DMS79 (cell line): ENCODE data around the gene LCLAT1.
A peak's percentile ranks its signal among the peaks of the same experiment; 100 is the strongest.
"Not testable (repeated sequence)": the region's sequence is repeated elsewhere in the genome, so short reads cannot be mapped to it uniquely, and the experiment has no call there.

Experiments used
- DNase-seq: peaks from one replicate; lab custom pipeline; 2025; lab: John Stamatoyannopoulos, UW

Gene LCLAT1

GRCh38 chr2:30601375-30601774, 154.3 kb downstream of the LCLAT1 start:
- DNase-seq, result no peak

- DNase-seq, result no peak
Measured at GRCh38 chr2:30605197-30605596, 158.2 kb downstream of the LCLAT1 start.

DNA sequence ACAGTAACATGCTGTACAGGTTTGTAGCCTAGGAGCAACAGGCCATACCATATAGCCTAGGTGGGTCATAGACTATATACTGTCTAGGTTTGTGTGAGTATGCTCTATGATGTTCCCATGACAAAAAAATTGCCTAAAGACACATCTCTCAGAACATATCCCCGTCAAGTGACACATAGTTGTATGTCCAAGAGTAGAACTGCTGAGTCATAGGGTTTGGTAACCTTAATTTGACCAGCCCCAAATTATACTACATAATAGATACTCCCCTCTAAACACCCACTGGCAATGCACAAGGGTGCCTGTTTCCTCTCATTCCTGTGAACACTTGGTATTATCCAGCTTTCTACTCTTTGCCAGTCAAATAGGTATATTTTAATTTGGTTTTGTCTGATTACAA, 161.6 kb downstream of the LCLAT1 start:
- DNase-seq, result no peak

DNA sequence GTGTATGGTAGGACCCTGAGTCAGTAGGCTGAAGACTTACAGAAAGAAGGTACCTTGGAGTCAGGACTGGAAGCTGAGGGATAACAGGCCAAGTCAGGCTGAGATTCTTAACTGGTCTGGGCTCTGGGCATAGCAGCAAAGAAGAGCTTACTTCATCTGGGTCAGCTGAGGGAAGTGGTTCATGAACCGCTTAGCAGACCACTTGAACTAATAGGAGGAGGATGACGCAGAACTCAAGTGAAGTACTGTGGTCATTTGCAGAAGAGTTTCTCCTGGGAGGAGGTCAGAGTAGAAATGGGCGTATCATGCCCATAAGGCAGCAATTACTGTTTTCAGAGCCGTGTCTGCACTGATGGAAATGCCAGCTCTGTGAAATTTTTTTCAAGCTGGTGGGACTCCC, 164.5 kb downstream of the LCLAT1 start:
- peak; percentile 57 for DNase-seq

DNA sequence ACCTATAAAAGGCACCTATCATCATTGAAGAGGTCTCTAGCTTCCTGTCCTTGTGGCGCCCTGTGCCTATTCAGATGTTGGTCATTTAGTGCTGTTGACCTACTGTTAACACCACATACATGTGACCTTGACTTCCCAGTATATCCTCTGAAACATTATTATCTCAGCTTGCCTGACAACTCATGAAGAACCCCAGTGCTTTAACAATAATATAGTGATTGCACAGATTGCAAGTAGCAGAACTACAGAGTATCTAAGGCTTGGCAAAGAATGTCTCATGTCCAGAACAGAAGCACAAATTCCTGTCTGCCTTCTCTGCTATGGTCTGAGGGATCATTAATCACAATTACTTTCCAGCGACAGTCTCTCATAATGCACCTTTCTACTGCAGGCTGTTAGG, 165.3 kb downstream of the LCLAT1 start:
- DNase-seq, result no peak

GRCh38 chr2:30613001-30613400, 166.0 kb downstream of the LCLAT1 start:
- DNase-seq, result no peak

DNA sequence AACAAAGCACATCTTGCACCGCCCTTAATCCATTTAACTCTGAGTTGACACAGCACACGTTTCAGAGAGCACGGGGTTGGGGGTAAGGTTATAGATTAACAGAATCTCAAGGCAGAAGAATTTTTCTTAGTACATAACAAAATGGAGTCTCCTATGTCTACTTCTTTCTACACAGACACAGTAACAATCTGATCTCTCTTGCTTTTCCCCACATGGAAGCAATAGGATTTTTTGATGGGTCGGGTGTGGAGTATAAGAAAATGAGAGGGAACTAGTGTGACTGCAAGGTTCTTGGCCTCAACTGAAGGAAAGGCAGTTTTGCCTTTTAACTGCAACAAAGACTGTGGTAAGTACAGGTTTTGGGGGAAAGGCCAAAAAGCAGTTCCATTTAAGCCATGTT, 167.2 kb downstream of the LCLAT1 start:
- DNase-seq, result not testable (repeated sequence)

DNA sequence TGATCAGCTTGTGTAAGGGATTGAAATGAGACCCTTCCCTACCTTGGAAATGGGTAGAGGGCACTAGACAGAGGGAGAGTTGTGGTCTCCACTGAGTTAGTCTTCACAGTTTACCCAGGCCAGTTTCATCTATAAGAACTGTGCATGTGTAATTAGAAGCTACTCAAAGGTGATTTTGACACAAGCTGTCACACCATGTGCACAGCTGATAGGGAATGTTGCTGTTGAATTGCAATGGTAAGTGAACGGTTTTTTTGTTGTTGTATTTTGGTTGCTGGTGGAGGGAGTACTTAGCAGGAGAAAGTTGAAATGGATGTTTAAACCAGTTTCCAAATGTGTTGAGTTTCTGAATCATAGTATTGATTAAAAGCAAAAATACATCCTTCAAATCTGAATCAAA, 168.9 kb downstream of the LCLAT1 start:
- DNase-seq, result no peak

DNA sequence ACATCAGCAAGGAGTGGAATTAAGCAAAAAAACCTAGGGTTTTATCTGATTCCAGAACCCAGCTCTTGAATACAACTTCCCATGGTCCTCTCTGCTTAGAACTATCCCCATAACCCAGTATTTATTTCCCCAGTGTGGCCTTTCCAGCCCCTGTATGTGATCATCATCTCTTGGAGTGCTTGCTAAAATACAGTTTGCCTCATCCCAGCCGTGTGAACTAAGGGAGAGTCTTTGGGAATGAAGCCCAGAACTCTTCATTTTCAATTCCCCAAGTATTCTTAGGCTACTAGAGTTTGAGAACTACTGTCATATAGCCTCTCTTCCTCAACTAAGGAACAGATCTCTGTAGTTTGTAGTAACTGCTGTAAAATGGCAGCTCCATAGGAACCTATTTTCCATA, 173.1 kb downstream of the LCLAT1 start:
- no peak for DNase-seq

GRCh38 chr2:30621836-30622235, 174.8 kb downstream of the LCLAT1 start:
- DNase-seq, result no peak

DNA sequence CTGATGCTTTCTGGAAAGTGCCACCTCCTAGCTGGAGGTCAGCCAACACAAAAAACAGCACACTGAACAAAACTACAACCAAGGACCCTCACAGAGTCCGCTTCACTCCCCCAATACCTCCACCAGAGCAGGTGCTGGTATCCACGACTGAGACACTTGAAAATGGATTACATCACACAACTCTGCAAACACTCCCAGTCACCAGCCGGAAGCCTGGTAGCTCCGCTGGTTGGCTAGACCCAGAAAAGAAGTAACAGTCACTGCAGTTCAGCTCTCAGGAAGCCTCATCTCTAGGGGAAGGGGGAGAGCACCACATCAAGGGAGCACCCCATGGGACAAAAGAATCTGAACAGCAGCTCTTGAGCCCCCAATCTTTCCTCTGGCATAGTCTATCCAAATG, 175.4 kb downstream of the LCLAT1 start:
- DNase-seq, result peak; percentile 90

DNA sequence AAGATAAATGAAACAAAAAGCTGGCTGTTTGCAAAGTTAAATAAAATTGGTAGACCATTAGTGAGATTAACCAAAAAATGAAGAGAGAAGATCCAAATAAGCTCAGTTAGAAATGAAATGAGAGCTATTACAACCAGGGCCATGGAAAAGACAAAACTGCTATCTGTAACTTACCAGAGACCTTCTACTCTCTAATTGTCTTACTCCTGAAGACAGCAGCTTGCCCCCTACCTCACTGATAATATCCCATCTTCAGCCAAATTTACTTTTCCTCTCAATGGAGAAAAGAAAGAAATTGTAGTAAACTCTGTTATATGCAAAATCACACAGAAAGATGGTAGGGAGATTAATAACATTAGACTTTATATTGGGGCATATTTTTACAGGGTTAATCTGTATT, 178.2 kb downstream of the LCLAT1 start:
- DNase-seq, result no peak

GRCh38 chr2:30625701-30626100, 178.7 kb downstream of the LCLAT1 start:
- DNase-seq, result peak; percentile 27

GRCh38 chr2:30626397-30626796, 179.4 kb downstream of the LCLAT1 start:
- DNase-seq, result no peak

DNA sequence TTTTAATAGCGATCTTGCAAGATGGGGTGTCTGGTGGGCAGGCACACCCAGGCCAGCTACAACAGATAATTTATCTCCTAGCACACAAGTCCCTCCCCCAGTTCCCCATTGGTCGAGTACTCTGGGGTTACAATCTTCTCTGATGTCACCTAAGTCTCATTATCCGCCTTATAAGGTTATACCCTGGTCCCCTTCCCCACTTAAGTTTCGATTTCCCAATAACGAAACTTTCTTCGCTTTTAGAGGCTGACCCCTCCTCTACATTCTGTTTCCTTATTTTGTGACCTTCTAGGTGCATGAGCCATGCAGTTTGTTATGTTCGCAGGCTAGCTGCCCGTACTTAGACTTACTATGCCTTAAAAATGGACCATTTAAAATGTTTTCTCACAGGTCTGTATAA, 180.1 kb downstream of the LCLAT1 start:
- DNase-seq, result no peak

- DNase-seq, result no peak
Measured at GRCh38 chr2:30628341-30628740, 181.3 kb downstream of the LCLAT1 start.

- no peak for DNase-seq
Measured at GRCh38 chr2:30629866-30630265, 182.8 kb downstream of the LCLAT1 start.

DNA sequence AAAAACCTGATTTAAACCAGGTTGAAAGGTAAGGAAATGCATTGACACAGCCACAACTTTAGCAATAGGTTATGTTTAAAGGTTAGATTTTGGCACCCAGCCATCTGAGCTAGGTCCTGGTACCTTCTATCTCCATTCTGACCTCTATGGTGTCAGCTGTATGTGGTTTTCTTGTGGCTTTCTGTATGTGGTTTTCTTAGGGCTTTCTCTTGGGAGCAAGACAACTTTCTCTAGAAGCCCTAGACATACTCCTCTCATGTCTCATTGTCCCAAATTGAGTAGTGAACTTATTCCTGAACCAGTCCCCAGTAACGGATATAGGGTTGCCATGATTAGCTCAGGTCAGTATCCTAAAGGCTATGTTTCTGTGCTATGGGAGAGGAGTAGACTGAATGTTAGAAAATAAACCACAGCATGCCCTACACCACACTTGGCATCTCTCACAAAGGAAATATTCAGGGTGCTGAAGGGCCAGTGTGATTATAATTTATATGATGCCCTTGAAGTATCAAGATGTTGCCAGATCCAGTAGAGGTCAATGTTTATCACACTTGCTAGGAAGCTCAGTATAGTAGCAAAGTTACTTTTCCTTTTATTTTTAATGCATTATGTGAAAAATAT, 184.1 kb downstream of the LCLAT1 start:
- no peak for DNase-seq

DNA sequence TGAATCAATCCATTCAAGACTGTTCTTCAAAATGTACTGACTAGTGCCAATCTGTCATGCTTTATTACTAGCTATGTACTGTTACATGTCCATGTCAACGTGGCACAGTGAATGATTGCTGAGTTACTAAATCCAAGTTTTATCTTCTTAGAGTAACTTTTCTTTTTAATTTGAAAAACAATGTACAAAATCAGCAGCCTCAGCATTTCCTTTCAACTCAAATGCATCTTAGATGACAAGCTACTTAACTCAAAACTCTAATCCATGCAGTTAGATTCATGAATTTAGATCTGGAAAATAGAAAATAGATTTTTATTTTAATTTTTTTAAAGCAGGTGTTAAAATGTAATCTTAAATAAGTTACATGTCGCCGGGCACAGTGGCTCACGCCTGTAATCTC, 186.0 kb downstream of the LCLAT1 start:
- DNase-seq, result no peak

DNA sequence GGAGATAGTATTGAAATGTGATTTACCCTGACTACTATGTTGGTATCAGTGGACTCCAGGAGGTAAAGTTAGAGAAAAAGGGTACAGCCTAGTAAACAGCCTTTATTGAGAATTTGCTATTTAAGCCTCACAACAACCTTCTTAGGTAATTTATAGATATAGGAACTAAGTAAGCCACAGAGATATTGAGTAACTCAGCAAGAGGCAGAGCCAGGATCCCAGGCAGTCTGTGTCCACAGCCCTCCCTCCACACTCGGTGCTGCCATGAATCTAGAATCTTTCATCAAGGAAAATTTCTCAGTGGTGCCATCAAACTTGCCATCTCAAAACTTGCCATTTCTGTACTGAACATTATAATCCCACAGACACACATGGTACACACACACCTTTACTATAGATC, 189.3 kb downstream of the LCLAT1 start:
- DNase-seq, result no peak

DNA sequence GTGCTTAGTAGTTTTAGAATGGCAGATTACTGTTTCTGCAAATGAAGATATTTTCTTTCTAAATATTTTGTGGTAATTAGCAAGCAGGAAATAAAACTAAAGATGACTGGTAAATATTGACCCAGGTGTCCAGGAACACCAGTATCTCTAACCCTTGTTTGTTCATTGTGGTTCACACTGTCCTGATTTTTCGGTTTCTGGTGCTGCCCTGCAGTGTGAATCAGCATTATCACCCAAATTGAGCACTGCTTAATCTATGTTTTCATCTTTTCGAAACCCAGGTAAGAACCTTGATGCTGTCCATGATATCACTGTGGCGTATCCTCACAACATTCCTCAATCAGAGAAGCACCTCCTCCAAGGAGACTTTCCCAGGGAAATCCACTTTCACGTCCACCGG, 192.8 kb downstream of the LCLAT1 start:
- no peak for DNase-seq

- DNase-seq, result no peak
Measured at GRCh38 chr2:30641765-30642345, 194.8 kb downstream of the LCLAT1 start.

DNA sequence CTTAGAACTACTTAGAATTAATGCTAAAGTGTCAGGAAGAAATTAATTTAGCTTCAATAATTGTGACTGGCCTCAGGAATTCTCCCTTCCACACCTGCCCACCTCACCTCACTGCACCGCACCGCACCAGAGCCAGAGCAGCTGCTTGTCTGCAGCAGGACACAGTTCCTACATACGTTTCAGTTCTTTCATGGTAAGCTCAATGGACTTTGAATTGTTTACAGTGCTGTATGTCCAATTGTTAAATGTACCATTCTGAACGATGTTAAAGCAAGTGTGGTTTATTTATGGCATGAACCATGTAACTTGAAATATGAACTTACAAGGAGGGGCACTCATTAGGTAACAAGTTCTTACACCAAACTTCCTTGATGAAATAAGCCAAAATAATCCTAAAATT, 196.0 kb downstream of the LCLAT1 start:
- DNase-seq, result not testable (repeated sequence)

GRCh38 chr2:30643674-30644073, 196.6 kb downstream of the LCLAT1 start:
- no peak for DNase-seq
